ENCODE results near the gene ZNF273.

DNA sequence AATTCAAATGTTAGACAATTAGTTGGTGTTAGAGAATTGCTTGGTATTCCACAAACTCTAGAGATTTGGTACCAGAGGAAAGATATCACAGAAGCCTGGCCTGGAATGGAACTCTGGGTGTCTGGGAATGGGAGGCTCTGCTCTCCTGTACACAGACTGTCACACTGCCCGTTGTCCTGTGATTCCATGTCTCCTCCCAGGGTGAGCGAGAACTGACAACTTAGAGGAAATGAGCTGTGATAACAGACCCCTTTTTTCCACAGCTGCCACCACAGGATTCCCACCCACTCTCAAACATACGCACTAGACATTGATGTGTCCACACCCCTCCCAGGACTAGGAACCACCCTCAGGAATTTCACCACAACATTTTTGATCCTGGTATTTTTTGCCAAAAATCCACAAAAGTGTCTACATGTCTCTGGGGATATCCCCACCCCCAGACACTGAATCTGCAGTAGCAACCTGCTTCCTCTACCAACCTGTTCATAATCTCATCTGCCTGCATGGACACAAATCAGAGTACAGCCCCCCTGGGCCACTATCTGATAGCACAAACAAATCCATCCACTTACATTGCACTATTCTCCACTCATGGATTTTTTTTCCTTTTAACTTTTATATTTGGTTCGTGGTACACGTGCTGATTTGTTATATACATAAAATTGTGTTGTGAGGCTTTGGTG lies 4.7 kb downstream of the ZNF273 start:
- TF ChIP-seq FOXJ3 (CRISPR knock-in tag; IDR thresholded peaks at IDR 0.05) (0 out of 2 replicates have a peak, but pooled peaks have one; percentile 21), ELF1 (IDR thresholded peaks at IDR 0.05) (no peak), RFX5 (IDR thresholded peaks at IDR 0.05; ENCODE audit: low read length) (no peak), POLR2AphosphoS5 (IDR thresholded peaks at IDR 0.05; ENCODE audit: low read depth, low read length) (no peak), FOXM1 (IDR thresholded peaks at IDR 0.05; ENCODE audit: low read depth) (no peak), YY1 (IDR thresholded peaks at IDR 0.05; ENCODE audit: low read depth) (no peak), FOSL2 (IDR thresholded peaks at IDR 0.05; ENCODE audit: borderline replicate concordance, low read depth) (no peak), EP300 (IDR thresholded peaks at IDR 0.05; ENCODE audit: borderline replicate concordance in 1 of 2, low read depth in 1 of 2, low read length in 1 of 2) (no peak), RXRA (IDR thresholded peaks at IDR 0.05; ENCODE audit: borderline replicate concordance, low read depth) (no peak)
- TF ChIP-seq, protein P1, sequence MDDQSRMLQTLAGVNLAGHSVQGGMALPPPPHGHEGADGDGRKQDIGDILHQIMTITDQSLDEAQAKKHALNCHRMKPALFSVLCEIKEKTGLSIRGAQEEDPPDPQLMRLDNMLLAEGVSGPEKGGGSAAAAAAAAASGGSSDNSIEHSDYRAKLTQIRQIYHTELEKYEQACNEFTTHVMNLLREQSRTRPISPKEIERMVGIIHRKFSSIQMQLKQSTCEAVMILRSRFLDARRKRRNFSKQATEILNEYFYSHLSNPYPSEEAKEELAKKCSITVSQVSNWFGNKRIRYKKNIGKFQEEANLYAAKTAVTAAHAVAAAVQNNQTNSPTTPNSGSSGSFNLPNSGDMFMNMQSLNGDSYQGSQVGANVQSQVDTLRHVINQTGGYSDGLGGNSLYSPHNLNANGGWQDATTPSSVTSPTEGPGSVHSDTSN (IDR thresholded peaks at IDR 0.05): no peak
- TF ChIP-seq, protein P2, sequence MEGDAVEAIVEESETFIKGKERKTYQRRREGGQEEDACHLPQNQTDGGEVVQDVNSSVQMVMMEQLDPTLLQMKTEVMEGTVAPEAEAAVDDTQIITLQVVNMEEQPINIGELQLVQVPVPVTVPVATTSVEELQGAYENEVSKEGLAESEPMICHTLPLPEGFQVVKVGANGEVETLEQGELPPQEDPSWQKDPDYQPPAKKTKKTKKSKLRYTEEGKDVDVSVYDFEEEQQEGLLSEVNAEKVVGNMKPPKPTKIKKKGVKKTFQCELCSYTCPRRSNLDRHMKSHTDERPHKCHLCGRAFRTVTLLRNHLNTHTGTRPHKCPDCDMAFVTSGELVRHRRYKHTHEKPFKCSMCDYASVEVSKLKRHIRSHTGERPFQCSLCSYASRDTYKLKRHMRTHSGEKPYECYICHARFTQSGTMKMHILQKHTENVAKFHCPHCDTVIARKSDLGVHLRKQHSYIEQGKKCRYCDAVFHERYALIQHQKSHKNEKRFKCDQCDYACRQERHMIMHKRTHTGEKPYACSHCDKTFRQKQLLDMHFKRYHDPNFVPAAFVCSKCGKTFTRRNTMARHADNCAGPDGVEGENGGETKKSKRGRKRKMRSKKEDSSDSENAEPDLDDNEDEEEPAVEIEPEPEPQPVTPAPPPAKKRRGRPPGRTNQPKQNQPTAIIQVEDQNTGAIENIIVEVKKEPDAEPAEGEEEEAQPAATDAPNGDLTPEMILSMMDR (IDR thresholded peaks at IDR 0.05): no peak
- TF ChIP-seq, protein P3, sequence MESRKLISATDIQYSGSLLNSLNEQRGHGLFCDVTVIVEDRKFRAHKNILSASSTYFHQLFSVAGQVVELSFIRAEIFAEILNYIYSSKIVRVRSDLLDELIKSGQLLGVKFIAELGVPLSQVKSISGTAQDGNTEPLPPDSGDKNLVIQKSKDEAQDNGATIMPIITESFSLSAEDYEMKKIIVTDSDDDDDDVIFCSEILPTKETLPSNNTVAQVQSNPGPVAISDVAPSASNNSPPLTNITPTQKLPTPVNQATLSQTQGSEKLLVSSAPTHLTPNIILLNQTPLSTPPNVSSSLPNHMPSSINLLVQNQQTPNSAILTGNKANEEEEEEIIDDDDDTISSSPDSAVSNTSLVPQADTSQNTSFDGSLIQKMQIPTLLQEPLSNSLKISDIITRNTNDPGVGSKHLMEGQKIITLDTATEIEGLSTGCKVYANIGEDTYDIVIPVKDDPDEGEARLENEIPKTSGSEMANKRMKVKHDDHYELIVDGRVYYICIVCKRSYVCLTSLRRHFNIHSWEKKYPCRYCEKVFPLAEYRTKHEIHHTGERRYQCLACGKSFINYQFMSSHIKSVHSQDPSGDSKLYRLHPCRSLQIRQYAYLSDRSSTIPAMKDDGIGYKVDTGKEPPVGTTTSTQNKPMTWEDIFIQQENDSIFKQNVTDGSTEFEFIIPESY (IDR thresholded peaks at IDR 0.05; ENCODE audit: borderline replicate concordance, low read depth): no peak

All from SK-N-SH (cell line).